ENCODE data around the gene SCN9A. TPM values are rescaled to one million over a fixed set of nuclear protein-coding genes. Genes with fewer than 3 reads are reported as not detected.
A peak's percentile ranks its signal among the peaks of the same experiment; 100 is the strongest.

SCN9A gene
- total and polyA plus RNA-seq, 9 of the 15 experiments (the other 6 are each of a cell fraction or from before 2014, with no cell fraction given) = 1.4 to 22.8 (median 7.1) TPM

- ATAC-seq (no peak), FAIRE-seq (no peak), DNase-seq (ENCODE audit: extremely low read depth in 1 of 4, low spot score in 3 of 4) (no peak)
- H3K4me2 ChIP-seq (ENCODE audit: insufficient read depth, low read length) = no peak overlapping the region
- TF ChIP-seq ZFP30 (CRISPR knock-in tag; IDR thresholded peaks at IDR 0.05; ENCODE audit: borderline replicate concordance) (no peak), MEF2A (IDR thresholded peaks at IDR 0.05; ENCODE audit: control insufficient read depth, low read depth, low read length) (no peak), RBM25 (IDR thresholded peaks at IDR 0.05; ENCODE audit: low read depth, low read length, severe bottlenecking) (peak; percentile 65), HSF4 (CRISPR knock-in tag; IDR thresholded peaks at IDR 0.05; ENCODE audit: borderline replicate concordance) (no peak), CREB3 (tag; conservative IDR thresholded peaks at IDR 0.05; ENCODE audit: low read depth) (no peak), ILF3 (IDR thresholded peaks at IDR 0.05; ENCODE audit: borderline replicate concordance) (no peak), TRIM28 (IDR thresholded peaks at IDR 0.05) (no peak), PRPF4 (IDR thresholded peaks at IDR 0.05; ENCODE audit: insufficient read depth, low read depth, low read length, poor library complexity, severe bottlenecking) (no peak)
- no peak overlapping the region for H3K4me3 ChIP-seq
- H3K27me3 ChIP-seq (ENCODE audit: control insufficient read depth in 2 of 2, insufficient read depth in 2 of 2, low read length in 2 of 2) = no peaks in the 10 kb centered on the region
- ChIA-PET POLR2A (no interaction called here), CTCF (ENCODE audit: low intra/inter-chr PET ratio) (no interaction called here)
- H3K79me2 ChIP-seq (ENCODE audit: control insufficient read depth, insufficient read depth, low read length) = no peaks in the 10 kb centered on the region
- in situ Hi-C loops (cut with MboI) (no loop called here), intact Hi-C loops (cut with micrococcal nuclease) (no loop called here)
- no peaks in the 10 kb centered on the region for H3K9me3 ChIP-seq (replicated peaks; ENCODE audit: control insufficient read depth, insufficient read depth, low read depth, low read length)
- no peaks in the 10 kb centered on the region for H3K4me1 ChIP-seq (replicated peaks in 1 of 2; ENCODE audit: control insufficient read depth in 2 of 2, insufficient read depth in 2 of 2, low read length in 2 of 2)
- peaks cover 8% of the 10 kb centered on the region; the same call in 1 of the 3 replicates for H3K36me3 ChIP-seq (ENCODE audit: control insufficient read depth, insufficient read depth, low read length)
- H2AFZ ChIP-seq (ENCODE audit: low read depth, low read length) = no peak overlapping the region
- no peaks in the 10 kb centered on the region for H3K9me1 ChIP-seq (ENCODE audit: control insufficient read depth, insufficient read depth, low read length)
- H3K9ac ChIP-seq (ENCODE audit: insufficient read depth in 1 of 2, low read depth in 2 of 2, low read length in 2 of 2) = no peak overlapping the region
- H3K27ac ChIP-seq (ENCODE audit: extremely low read depth, low read depth, low read length) = no peak overlapping the region
- BruUV-seq (replicated peaks) = no TSS peak
- H4K20me1 ChIP-seq (replicated peaks; ENCODE audit: control insufficient read depth, insufficient read depth, low read length) = no peaks in the 10 kb centered on the region
These were observed 173.0 kb downstream of the SCN9A start for GRCh38 chr2:166202778-166203177.
